Measurements from ENCODE around the gene TMEM74B.

GRCh38 chr20:1166948-1167720 lies 17.6 kb downstream of the TMEM74B start:
- TF ChIP-seq CTCF (IDR thresholded peaks at IDR 0.05) (no peak), POLR2AphosphoS5 (IDR thresholded peaks at IDR 0.05; ENCODE audit: low read depth, low read length) (no peak), REST (IDR thresholded peaks at IDR 0.05; ENCODE audit: insufficient read depth in 1 of 2, low read depth in 2 of 2, low read length in 1 of 2) (no peak)
